Skeletal muscle tissue (tissue), 4 donors: ENCODE data around the gene NR2F2. TPM values are rescaled to one million over a fixed set of nuclear protein-coding genes. Genes with fewer than 3 reads are reported as not detected.

ENCODE experiments used
- H3K27ac ChIP-seq: one replicate; pipeline ENCODE4 v1.7.0; 2013; ENCODE audit warnings: mild to moderate bottlenecking, low read depth, low read length, inconsistent platforms
- H3K27me3 ChIP-seq, 3 donors: one replicate each; pipeline ENCODE4 v1.7.0; 2013; ENCODE audit warnings: low read length in 3 of 3; ENCODE audit not compliant: control insufficient read depth in 3 of 3, insufficient read depth in 3 of 3
- H3K36me3 ChIP-seq, 3 donors: one replicate each; pipeline ENCODE4 v1.7.0; 2013; ENCODE audit warnings: low read length in 3 of 3; ENCODE audit not compliant: control insufficient read depth in 3 of 3, insufficient read depth in 3 of 3
- H3K4me1 ChIP-seq, 3 donors: one replicate each; pipeline ENCODE4 v1.7.0; 2013; ENCODE audit warnings: low read length in 3 of 3, mild to moderate bottlenecking in 3 of 3; ENCODE audit not compliant: control insufficient read depth in 3 of 3, insufficient read depth in 3 of 3
- H3K4me3 ChIP-seq, 3 donors: one replicate each; pipeline ENCODE4 v1.7.0; 2013; ENCODE audit warnings: low read length in 3 of 3
- H3K9ac ChIP-seq, 3 donors: one replicate each; pipeline ENCODE4 v1.7.0; 2013; ENCODE audit warnings: low read length in 3 of 3, mild to moderate bottlenecking in 3 of 3, moderate library complexity in 2 of 3, low read depth in 1 of 3
- H3K9me3 ChIP-seq, 3 donors: one replicate each; pipeline ENCODE4 v1.7.0; 2013; ENCODE audit warnings: low read length in 3 of 3; ENCODE audit not compliant: control insufficient read depth in 3 of 3
- total RNA-seq: library from RNA; depleted of rRNA; stranded (reverse); fragments of >200 nt; gene quantifications from one replicate; pipeline ENCODE4 v1.2.3, GENCODE V29; 2014
- donor health status: Osteomylitis.

The NR2F2 gene
- total RNA-seq, 1 donor from 2014 or later = 12.0 TPM

DNA sequence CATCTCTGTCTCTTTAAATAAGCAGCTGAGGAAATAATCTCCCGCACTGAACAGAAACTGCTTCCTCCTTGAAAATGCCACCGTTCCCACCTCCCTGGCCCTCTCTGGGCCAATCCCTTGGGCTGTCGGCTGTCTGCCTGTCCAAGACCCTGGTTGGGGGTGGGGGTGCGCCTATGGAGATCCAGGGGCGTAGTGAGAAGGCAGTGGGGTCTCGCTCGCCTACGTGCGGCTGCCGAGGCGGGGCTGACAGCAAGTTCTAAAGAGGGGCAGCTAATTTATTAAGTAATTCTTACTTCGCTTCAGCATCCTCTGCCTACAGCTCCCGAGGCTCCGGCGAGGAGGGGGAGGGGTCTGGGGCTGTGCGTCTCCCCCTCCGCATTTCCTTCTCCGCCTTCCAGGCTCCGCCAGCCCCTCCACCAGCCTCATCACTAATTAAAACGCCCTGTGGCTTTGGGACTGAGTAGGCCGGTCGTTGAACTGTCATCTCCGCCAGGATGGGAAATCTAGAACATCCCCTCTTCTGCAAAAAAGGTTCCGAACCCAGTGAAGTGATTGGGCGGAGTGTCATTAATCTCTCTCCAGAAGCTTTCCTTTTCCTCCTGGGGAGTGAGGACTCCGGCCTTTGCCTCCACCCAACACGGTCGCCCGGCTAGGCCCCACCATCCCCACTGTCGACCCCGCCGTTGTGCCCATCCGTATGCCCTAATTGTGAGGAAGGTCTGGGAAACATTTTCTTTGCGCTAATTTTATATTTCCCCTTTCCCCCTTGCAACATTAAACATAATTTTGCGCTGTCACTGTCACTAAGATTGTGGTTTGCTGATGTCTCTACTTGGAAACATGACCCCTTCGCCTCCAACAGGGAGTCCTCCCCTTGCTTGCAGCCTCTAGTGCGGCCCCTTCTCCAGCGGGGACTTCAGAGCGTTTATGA, 16.9 kb downstream of the NR2F2 start:
- Histone ChIP-seq H3K4me3 (peak overlapping the region in 2 of 3 donors; percentile 15 to 37), H3K9ac (peak overlapping the region; percentile 28 to 69 (median 43)), H3K27me3 (peaks cover 0 to 1% (median 0%) of the 10 kb centered on the region in 3 donors), H3K27ac (peak overlapping the region; percentile 44), H3K9me3 (no peaks in the 10 kb centered on the region), H3K4me1 (peaks cover 12 to 16% (median 16%) of the 10 kb centered on the region in 3 donors), H3K36me3 (no peaks in the 10 kb centered on the region)

DNA sequence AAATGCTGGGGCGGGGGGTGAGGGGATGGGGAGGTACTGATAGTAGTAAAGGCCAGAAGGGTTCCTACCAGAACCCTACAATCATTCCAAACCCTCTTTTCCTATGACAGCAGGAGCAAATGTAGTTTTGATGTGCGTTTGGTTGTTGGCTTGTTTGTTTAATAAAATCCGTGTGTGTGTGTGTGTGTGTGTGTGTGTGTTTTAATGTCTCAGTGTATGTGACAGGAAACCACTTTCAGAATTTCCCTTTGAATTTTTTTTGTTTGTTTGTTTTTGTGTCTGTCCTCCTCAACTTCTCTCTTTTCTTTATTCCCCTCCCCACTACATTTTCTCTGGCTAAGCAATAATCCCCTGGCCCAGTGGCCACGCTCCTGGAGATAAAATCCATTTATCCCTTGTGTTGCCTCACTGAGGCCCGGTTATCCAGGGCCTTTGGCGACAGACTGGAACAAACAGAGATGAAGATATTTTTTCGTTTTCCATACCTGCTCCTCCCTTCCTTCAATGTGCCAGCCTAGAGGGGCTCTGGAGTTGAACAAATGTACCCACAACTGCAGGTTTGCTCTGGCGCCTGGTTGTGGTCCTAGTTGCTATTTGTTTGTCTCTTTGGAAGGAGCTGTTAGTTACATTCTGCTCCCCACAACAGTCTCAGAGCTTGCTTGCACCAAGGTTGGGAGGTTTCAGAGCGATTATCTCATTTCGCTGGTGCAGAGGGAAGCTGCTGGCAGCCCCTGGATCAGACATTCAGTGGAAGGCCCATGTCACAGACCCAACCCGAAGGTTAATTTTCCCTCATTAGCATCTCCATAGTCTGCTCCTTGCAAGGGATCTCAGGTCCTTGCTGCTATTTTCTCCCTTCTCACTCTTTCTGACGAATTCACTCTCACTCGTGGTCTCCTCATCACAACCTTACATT, 17.9 kb downstream of the NR2F2 start:
- H3K4me1 ChIP-seq = peaks cover 12 to 17% (median 17%) of the 10 kb centered on the region in 3 donors
- peaks cover 0 to 11% (median 0%) of the 10 kb centered on the region in 3 donors for H3K27me3 ChIP-seq
- no peak overlapping the region for H3K4me3 ChIP-seq
- H3K36me3 ChIP-seq = no peaks in the 10 kb centered on the region
- H3K9ac ChIP-seq = peak overlapping the region in 1 of 3 donors; percentile 28
- no peaks in the 10 kb centered on the region for H3K9me3 ChIP-seq
- H3K27ac ChIP-seq = peak overlapping the region; percentile 44

DNA sequence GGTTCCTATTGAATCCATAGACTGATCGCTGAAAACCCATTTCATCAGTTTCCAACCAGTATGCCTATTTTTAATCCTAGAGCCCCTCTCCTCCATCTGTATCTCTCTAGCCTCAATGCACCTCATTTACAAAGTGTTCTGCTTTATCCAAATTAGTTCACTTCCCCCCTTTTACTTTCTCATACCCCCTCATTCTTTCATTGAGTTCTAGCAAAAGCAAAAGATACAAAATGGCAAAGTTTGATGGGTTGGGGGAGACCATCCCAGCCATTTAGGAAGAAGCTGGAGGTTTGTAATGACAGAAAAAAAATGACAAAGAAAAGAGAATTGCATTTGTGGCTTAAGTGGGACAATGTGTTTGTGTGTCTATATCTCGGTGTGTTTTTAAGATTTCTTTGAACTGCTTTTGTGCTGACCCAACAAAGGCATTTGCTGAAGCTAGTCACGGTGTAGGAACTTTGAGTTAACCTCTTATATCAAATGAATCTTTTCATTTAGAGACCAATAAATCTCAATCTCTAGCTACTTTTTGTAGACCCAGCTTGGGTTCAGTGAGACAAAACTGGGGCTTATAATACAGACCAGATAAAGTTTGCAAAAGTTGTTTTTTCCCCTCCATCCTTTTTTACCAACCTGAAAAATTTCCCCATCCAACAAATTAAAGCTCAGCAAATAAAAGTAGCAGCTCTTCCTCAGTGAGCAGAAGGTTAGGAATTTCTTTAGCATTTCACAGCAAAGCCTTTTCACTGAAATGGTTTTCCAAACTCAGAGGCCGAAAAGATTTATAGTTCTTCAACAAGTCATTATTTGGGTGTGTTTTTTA, 18.7 kb downstream of the NR2F2 start:
- Histone ChIP-seq H3K36me3 (no peaks in the 10 kb centered on the region), H3K9me3 (no peaks in the 10 kb centered on the region), H3K4me1 (peaks cover 12 to 19% (median 17%) of the 10 kb centered on the region in 3 donors), H3K27me3 (peaks cover 0 to 17% (median 6%) of the 10 kb centered on the region in 3 donors), H3K4me3 (no peak overlapping the region), H3K27ac (peak overlapping the region; percentile 18), H3K9ac (peak overlapping the region in 1 of 3 donors; percentile 5)

DNA sequence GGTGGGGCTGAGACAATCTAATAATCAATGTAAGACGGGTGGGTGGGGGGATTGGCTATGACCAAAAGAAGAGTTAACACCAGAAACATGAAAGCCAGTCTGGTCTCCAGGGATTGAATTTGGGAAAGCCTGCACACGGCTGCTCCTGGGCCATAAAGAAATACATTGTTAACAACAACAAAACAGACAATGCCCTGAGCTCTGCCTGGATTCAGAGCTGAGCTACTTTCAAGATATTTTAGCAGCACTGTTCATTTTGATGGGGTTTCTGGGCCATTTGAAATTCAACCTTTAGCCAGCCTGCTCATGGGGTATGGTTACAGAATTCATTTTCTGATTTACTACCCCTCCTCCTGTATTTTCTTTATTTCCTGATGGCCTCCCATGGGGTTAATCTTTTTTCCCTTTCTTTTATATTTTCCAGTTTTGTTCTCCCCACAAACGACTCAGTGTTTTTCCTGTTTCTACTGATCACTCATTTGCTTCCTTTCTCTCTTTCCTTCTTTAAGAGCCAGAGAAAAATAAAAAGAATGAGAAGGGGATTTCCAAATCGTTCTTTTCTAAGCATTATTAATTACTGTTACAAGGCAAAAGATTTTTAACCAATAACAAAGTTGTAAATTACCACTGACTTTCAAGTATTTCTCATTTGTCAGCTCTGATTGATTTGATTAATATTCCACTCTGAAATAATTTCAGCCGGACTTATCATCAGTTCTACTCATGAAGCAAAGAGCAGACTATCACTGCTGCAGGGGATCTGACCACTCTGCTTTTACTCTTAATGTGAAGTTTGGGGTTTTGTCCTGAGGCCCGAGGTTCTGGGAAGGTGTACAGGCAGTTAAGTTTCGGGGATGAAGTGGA, 19.6 kb downstream of the NR2F2 start:
- H3K27ac ChIP-seq = no peak overlapping the region
- H3K27me3 ChIP-seq = peaks cover 0 to 25% (median 6%) of the 10 kb centered on the region in 3 donors
- no peaks in the 10 kb centered on the region for H3K36me3 ChIP-seq
- H3K4me1 ChIP-seq = peaks cover 11 to 15% (median 14%) of the 10 kb centered on the region in 3 donors
- no peak overlapping the region for H3K4me3 ChIP-seq
- peak overlapping the region in 1 of 3 donors; percentile 5 for H3K9ac ChIP-seq
- H3K9me3 ChIP-seq = no peaks in the 10 kb centered on the region

DNA sequence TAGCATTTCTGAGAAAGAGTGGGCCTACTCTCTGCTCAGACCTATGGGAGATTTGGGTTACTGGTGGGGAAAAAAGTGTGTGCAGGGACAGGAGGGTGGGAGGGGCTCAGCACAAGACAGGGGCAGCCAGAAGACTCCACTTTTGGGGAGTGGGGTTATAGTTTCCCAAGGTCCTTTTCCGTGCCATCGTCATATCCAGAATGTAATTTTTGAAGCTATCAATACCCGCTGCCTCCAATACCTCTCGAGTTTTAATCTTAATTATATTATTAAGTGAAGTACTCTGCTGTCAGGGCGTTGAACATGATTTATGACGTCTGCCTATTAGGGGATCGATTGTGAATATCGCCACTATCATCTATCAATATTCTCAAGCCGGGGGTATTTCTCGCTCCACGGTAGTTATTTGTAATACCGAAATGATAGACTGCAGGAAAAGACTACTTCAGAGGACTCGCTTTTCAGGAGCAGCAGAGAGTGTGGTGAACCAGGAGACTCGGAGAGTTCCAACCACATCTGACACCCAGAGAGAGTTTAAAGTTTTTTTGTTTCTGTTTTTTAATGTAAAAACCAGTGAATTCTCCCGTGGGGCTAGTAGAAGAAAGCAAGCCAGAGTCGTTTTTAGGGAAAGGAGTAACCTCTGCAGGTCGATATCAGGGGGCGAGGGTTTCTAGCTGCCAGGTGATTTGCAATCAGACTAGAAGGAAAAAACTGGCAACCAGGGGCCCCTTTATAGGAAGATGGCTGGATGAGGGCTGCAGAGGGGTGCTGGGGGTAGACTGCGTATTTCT, 20.6 kb downstream of the NR2F2 start:
- Histone ChIP-seq H3K9me3 (no peaks in the 10 kb centered on the region), H3K36me3 (no peaks in the 10 kb centered on the region), H3K4me3 (no peak overlapping the region), H3K9ac (peak overlapping the region in 1 of 3 donors; percentile 8), H3K27ac (peak overlapping the region; percentile 52), H3K27me3 (peaks cover 0 to 35% (median 6%) of the 10 kb centered on the region in 3 donors), H3K4me1 (peaks cover 6 to 9% (median 8%) of the 10 kb centered on the region in 3 donors)

DNA sequence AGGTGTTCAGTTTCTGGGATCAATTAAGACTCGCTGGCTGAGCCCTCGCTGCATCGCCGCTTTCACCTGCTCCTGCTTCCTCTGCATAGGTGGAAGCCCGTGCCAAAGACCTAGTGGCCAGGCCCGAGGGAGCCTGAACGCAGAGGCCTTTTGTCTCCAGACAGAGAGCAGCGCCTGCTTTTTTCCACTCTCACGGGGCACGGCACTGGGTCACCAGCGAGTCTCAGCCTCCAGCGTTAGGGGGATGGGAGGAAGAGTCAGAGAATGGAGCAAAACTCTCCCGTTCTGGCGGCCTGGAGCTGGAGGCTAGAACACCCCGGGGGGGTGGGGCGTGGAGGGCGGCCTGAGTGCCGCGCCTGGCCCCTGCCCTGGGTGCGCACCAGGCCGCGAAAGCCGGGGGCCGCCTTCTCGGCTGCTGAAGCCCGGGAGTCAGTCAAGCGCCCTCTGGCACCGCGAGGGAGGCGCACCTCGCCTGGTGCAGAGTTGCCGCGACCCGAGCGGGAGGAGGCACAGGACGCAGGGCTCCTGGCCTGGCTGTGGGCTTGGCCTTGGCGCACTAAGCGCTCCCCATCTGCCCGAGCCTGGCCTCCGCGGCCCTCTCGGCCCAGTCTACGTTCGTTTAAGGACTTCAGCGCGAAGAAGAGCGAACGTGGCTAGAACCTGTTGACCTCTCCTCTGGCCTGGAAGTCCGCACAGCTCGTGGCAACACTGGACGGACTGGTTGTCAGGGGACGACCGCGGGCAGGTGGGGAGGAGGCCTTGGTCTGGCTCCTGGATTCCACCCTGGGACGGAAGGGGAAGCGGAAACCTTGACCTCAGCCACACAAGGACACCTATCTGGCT, 21.5 kb downstream of the NR2F2 start:
- Histone ChIP-seq H3K27me3 (peaks cover 0 to 42% (median 6%) of the 10 kb centered on the region in 3 donors), H3K9ac (peak overlapping the region; percentile 12 to 55 (median 41)), H3K27ac (peak overlapping the region; percentile 52), H3K36me3 (no peaks in the 10 kb centered on the region), H3K4me3 (no peak overlapping the region), H3K9me3 (no peaks in the 10 kb centered on the region), H3K4me1 (peaks cover 11 to 16% (median 12%) of the 10 kb centered on the region in 3 donors)

DNA sequence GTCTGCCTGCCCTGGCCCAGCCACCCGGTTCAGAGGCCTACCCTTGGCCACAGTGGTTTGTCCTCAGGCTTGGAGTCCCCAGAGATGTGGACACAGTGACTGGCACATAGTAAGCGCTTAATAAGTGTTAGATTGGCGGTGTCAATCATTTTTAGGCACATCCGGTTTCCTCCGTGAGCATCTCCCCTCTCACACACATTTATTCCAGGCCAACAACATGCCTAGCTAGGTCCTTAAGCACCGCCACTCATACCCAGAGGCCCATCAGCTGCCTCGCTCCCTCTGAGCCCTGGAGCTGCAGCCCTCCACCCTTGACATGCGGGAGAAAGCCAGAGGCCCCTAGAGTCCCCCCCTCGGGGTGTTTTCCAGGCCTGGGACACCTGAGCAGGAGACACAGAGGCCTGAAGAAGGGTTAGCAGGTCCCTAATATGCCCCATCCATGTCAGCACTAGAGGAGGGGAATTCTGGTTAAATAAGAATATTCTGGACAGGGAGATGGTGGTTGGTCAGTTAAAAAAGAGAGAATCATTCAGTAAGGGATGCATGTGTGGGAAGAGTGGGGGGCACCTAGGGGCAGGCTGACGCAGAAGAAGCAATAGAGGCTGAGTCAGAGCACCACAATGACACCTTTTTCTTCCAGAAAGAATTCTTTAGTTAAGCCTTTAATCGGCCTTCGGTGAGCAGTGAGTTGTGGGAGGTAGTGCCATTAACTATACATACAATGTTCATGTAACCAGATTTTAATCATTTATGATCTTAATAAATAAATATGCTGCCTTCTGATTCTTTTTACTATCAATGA, 22.3 kb downstream of the NR2F2 start:
- Histone ChIP-seq H3K27ac (peak overlapping the region; percentile 52), H3K9ac (peak overlapping the region in 2 of 3 donors; percentile 12 to 55), H3K36me3 (no peaks in the 10 kb centered on the region), H3K9me3 (no peaks in the 10 kb centered on the region), H3K4me3 (peak overlapping the region in 1 of 3 donors; percentile 13), H3K27me3 (peaks cover 3 to 50% (median 8%) of the 10 kb centered on the region in 3 donors), H3K4me1 (peaks cover 14 to 19% (median 18%) of the 10 kb centered on the region in 3 donors)
